Hepatocyte (in vitro differentiated cells): ENCODE measurements around the gene UBE2U. TPM values are rescaled to one million over a fixed set of nuclear protein-coding genes. Genes with fewer than 3 reads are reported as not detected.

Experiments
- DNase-seq: peaks from one replicate; pipeline ENCODE4 v3.0.0-alpha.2; 2016; ENCODE audit warnings: low spot score
- H2AFZ ChIP-seq: fragments of 200-600 bp; sonication (generic); 2 replicates; pipeline ENCODE4 v1.6.0; 2016; ENCODE audit warnings: antibody characterized with exemption, mild to moderate bottlenecking
- H3K27ac ChIP-seq: fragments of 200-600 bp; sonication (generic); 2 replicates; pipeline ENCODE4 v1.5.1; 2016; ENCODE audit warnings: mild to moderate bottlenecking
- H3K27me3 ChIP-seq: fragments of 200-600 bp; sonication (generic); 2 replicates; pipeline ENCODE4 v1.6.1; 2016
- H3K36me3 ChIP-seq: fragments of 200-600 bp; sonication (generic); replicated peaks from 2 replicates; pipeline ENCODE4 v1.5.1; 2016; ENCODE audit warnings: low read depth; ENCODE audit not compliant: insufficient read depth
- H3K4me1 ChIP-seq: fragments of 200-600 bp; sonication (generic); 2 replicates; pipeline ENCODE4 v1.5.1; 2016; ENCODE audit warnings: mild to moderate bottlenecking, moderate library complexity; ENCODE audit not compliant: insufficient read depth
- H3K4me2 ChIP-seq: fragments of 200-600 bp; sonication (generic); 2 replicates; pipeline ENCODE4 v1.6.0; 2016
- H3K4me3 ChIP-seq: fragments of 200-600 bp; sonication (generic); 2 replicates; pipeline ENCODE4 v1.5.1; 2016; ENCODE audit warnings: mild to moderate bottlenecking
- H3K79me2 ChIP-seq: fragments of 200-600 bp; sonication (generic); 2 replicates; pipeline ENCODE4 v1.6.0; 2017; ENCODE audit warnings: mild to moderate bottlenecking
- H3K9me2 ChIP-seq: fragments of 200-600 bp; sonication (generic); replicated peaks from 2 replicates; pipeline ENCODE4 v1.6.0; 2017; ENCODE audit warnings: mild to moderate bottlenecking; ENCODE audit not compliant: insufficient read depth
- H3K9me3 ChIP-seq: fragments of 200-600 bp; sonication (generic); 2 replicates; pipeline ENCODE4 v1.5.1; 2016; ENCODE audit warnings: low read depth, mild to moderate bottlenecking
- H4K20me1 ChIP-seq: fragments of 200-600 bp; sonication (generic); 2 replicates; pipeline ENCODE4 v1.6.0; 2016; ENCODE audit warnings: mild to moderate bottlenecking; ENCODE audit not compliant: insufficient read depth, poor library complexity, severe bottlenecking
- EZH2 ChIP-seq: fragments of 200-600 bp; sonication (generic); IDR thresholded peaks from 2 replicates; pipeline ENCODE4 v1.6.1; 2016; ENCODE audit warnings: antibody characterized with exemption, mild to moderate bottlenecking, borderline replicate concordance
- EZH2phosphoT487 ChIP-seq: fragments of 200-600 bp; sonication (generic); IDR thresholded peaks from one replicate; pipeline ENCODE4 v1.6.1; 2018; ENCODE audit warnings: antibody characterized with exemption, mild to moderate bottlenecking, low read depth, moderate library complexity; ENCODE audit not compliant: unreplicated experiment, severe bottlenecking
- WGBS: methylation state at CpG from one replicate; pipeline ENCODE4 v1.1.6; 2016; ENCODE audit warnings: low lambda C conversion rate; ENCODE audit errors: missing lambda C conversion rate; 5-methylcytosine and 5-hydroxymethylcytosine counted together
- polyA plus RNA-seq: library from polyadenylated mRNA; unstranded; fragments of >200 nt; fragmentation: Nextera tagmentation; extraction: Ambion mirVana; gene quantifications from 2 replicates; pipeline ENCODE4 v1.2.1, GENCODE V29; 2016
- total RNA-seq: library from RNA; depleted of rRNA; stranded (reverse); fragments of >200 nt; gene quantifications from 2 replicates; pipeline ENCODE4 v1.2.3, GENCODE V29; 2014
- TF ChIP-seq, protein P1 (sequence below): fragments of 200-600 bp; sonication (generic); IDR thresholded peaks from 2 replicates; pipeline ENCODE4 v1.5.1; 2016; ENCODE audit warnings: antibody characterized with exemption, mild to moderate bottlenecking; ENCODE audit not compliant: poor library complexity

Gene UBE2U
- total and polyA plus RNA-seq, 2 experiments from 2014 or later = not detected

DNA sequence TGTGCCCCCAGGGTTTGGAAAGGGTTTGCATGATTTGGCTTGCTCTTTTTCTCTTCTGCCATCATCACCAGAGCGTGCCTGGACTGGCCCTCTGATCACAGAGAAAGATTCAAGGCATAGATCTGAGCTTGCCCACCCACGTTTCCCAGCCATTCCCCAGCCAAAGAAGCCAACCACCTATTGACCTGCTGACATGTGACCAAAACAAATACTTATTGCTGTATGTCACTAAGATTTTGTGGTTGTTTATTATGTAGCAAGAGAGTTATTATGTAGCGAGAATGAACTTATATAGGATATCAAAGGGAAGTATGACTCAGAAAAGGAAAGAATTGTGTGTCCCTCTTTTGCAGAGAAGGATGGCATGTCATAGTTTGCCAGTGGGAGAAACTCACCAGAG lies 59.9 kb downstream of the UBE2U start:
- Histone ChIP-seq H3K4me2 (no peak overlapping the region), H3K4me3 (no peak overlapping the region), H3K27me3 (no peaks in the 10 kb centered on the region), H3K4me1 (no peaks in the 10 kb centered on the region), H3K36me3 (no peaks in the 10 kb centered on the region), H3K9me3 (no peaks in the 10 kb centered on the region), H3K27ac (no peak overlapping the region), H3K9me2 (no peaks in the 10 kb centered on the region), H3K79me2 (no peaks in the 10 kb centered on the region), H2AFZ (no peak overlapping the region), H4K20me1 (no peaks in the 10 kb centered on the region)
- no peak for TF ChIP-seq EZH2phosphoT487
- TF ChIP-seq, protein P1, sequence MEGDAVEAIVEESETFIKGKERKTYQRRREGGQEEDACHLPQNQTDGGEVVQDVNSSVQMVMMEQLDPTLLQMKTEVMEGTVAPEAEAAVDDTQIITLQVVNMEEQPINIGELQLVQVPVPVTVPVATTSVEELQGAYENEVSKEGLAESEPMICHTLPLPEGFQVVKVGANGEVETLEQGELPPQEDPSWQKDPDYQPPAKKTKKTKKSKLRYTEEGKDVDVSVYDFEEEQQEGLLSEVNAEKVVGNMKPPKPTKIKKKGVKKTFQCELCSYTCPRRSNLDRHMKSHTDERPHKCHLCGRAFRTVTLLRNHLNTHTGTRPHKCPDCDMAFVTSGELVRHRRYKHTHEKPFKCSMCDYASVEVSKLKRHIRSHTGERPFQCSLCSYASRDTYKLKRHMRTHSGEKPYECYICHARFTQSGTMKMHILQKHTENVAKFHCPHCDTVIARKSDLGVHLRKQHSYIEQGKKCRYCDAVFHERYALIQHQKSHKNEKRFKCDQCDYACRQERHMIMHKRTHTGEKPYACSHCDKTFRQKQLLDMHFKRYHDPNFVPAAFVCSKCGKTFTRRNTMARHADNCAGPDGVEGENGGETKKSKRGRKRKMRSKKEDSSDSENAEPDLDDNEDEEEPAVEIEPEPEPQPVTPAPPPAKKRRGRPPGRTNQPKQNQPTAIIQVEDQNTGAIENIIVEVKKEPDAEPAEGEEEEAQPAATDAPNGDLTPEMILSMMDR = no peak
- no peak for TF ChIP-seq EZH2
- no peak for DNase-seq
- 91% methylated on average over 3 of the region's 3 CpGs for WGBS

DNA sequence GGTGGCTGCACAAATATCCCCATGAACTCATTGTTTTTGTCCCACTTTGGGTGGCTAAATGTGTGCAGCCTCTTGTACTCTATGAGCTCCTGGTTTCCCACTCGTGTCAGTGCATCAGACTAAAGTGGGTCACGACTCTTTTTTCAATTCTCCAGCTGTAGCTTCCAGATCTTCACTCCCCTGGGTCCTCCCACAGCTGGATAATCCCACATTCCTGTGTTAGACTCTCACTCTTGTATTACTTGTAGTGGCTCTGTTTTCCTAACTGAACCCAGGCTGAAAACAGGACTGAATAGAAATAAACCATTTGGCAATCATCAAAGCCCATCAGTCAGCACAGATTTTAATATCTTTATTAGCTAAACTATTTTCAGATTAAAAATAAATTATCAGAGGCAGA lies 60.4 kb downstream of the UBE2U start:
- H3K9me2 ChIP-seq = no peaks in the 10 kb centered on the region
- no peak overlapping the region for H3K4me3 ChIP-seq
- H3K4me1 ChIP-seq = no peaks in the 10 kb centered on the region
- H3K36me3 ChIP-seq = no peaks in the 10 kb centered on the region
- no peaks in the 10 kb centered on the region for H3K27me3 ChIP-seq
- DNase-seq = no peak
- no peak overlapping the region for H3K27ac ChIP-seq
- no peaks in the 10 kb centered on the region for H4K20me1 ChIP-seq
- H2AFZ ChIP-seq = no peak overlapping the region
- no peak overlapping the region for H3K4me2 ChIP-seq
- H3K79me2 ChIP-seq = no peaks in the 10 kb centered on the region
- TF ChIP-seq EZH2phosphoT487 (no peak), EZH2 (no peak)
- TF ChIP-seq, protein P1 = no peak
- no peaks in the 10 kb centered on the region for H3K9me3 ChIP-seq
- 58% methylated on average over 2 of the region's 2 CpGs for WGBS

DNA sequence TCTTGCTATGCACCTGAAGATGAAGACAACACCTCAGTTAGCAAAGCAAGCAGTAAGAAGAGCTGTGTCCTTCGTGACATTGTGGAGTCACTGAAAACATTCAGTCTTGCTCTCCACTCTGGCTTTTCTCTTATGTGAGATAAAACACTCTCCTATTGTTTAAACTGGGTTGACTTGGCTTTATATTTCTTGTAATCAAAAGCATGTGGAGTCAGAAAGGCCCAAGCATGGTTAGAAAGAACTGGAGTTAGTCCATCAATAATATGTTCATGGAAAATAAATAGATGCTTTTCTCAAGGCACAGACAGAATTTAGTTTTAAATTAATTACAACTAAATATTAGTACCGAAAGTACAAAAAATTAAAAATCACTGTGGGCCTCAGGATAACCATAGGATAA lies 61.7 kb downstream of the UBE2U start:
- Histone ChIP-seq H3K4me2 (no peak overlapping the region), H4K20me1 (no peaks in the 10 kb centered on the region), H3K27ac (peak overlapping the region; percentile 62), H3K79me2 (no peaks in the 10 kb centered on the region), H3K4me3 (no peak overlapping the region), H3K4me1 (no peaks in the 10 kb centered on the region), H3K36me3 (no peaks in the 10 kb centered on the region), H2AFZ (no peak overlapping the region), H3K9me3 (no peaks in the 10 kb centered on the region), H3K27me3 (no peaks in the 10 kb centered on the region), H3K9me2 (no peaks in the 10 kb centered on the region)
- 72% methylated on average over 2 of the region's 2 CpGs for WGBS
- DNase-seq = no peak
- TF ChIP-seq, protein P1 = no peak
- TF ChIP-seq EZH2 (no peak), EZH2phosphoT487 (no peak)

DNA sequence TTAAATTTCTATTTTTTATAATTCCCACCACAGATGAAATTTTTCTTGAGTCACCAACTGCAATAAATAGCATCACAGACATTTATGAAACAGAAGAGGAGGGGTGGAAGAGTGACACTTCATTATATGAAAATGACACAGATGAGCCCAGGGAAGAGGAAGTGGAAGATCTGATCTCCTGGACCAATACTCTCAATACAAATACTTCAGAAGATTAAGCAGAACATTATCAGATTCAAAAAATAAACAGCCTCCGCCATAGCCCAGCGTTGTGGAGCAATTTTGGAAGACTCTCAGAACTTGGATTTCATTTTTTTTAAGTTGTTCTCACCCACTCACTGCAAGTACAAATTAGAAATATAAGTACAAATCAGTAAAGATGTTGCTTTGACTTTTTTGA lies 63.6 kb downstream of the UBE2U start:
- no peak overlapping the region for H3K27ac ChIP-seq
- no peaks in the 10 kb centered on the region for H3K27me3 ChIP-seq
- no peaks in the 10 kb centered on the region for H4K20me1 ChIP-seq
- no peaks in the 10 kb centered on the region for H3K79me2 ChIP-seq
- H2AFZ ChIP-seq = no peak overlapping the region
- H3K4me2 ChIP-seq = no peak overlapping the region
- no peaks in the 10 kb centered on the region for H3K4me1 ChIP-seq
- H3K4me3 ChIP-seq = no peak overlapping the region
- WGBS = 65% methylated on average over 2 of the region's 2 CpGs
- no peaks in the 10 kb centered on the region for H3K9me2 ChIP-seq
- TF ChIP-seq, protein P1 = no peak
- no peak for TF ChIP-seq EZH2phosphoT487
- no peak for TF ChIP-seq EZH2
- H3K36me3 ChIP-seq = no peaks in the 10 kb centered on the region
- no peak for DNase-seq
- H3K9me3 ChIP-seq = no peaks in the 10 kb centered on the region
